Nephron progenitor cell (in vitro differentiated cells): ENCODE data around the gene NEURL1.

Experiments
- DNase-seq: peaks from one replicate; pipeline ENCODE4 v3.0.0; 2021
- H3K27ac Mint-ChIP-seq: 2 replicates; pipeline ENCODE4 v1.8.0; 2021; ENCODE audit warnings: mild to moderate bottlenecking, moderate library complexity, mixed read lengths
- H3K27me3 Mint-ChIP-seq: 2 replicates; pipeline ENCODE4 v1.8.0; 2021; ENCODE audit warnings: mild to moderate bottlenecking, low read depth, mixed read lengths; ENCODE audit not compliant: poor library complexity
- H3K36me3 Mint-ChIP-seq: 2 replicates; pipeline ENCODE4 v1.8.0; 2021; ENCODE audit warnings: low read depth, mixed read lengths
- H3K4me1 Mint-ChIP-seq: 2 replicates; pipeline ENCODE4 v1.8.0; 2021; ENCODE audit warnings: mixed read lengths
- H3K4me3 Mint-ChIP-seq: 2 replicates; pipeline ENCODE4 v1.8.0; 2021; ENCODE audit warnings: mild to moderate bottlenecking, moderate library complexity, mixed read lengths
- H3K9me3 Mint-ChIP-seq: 2 replicates; pipeline ENCODE4 v1.8.0; 2021; ENCODE audit warnings: mild to moderate bottlenecking, moderate library complexity, mixed read lengths
- CTCF ChIP-seq: fragments of 200-600 bp; sonication (generic); IDR thresholded peaks from 2 replicates; pipeline ENCODE4 v1.5.0; 2021; ENCODE audit warnings: antibody characterized with exemption

Gene NEURL1

DNA sequence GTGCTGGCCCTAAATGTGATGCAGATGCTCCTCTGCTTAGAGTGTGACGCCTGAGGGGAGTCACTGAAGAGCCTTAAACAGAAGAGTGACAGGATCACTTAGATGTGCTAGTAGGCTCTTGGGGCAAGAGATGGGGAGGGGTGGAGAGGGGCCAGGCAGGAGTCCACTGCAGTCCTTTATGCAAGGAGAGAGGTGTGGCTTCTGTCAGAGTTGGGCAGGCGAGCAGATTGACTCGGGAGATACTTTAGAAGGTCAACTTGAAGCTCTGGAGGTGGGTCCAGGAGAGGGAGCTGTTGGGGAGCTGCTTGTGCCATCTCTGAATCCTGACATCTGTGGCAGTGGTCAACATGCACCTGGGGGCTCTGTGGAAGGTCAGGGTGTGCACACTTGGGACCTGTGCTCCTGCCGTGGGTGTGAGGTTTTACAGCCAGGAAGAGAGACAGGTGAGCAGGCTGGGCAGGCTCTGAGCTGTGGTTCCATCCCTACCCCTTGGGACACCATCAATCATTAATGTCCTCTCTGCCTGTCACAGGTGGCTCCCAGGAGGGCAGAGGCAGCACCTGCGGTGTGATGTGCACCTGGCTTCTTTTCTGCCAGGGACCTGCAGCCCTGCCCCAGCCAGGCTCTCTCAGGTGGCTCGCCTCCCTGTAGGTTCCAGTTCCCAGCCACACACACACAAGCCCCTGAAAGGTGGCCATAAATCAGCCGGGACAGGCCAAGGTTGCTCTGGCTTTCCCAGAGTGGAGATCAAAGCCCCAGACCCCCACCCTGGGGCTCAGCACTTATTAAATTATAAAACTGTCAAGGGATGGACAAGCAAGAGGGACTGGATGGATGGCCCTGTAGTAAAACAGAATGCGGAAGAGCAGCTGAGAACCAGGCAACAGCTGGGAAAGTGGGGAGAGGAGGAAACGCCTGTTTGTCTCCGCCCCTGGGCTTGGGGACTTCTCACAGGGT is 14.0 kb downstream of the NEURL1 start:
- Mint-ChIP-seq H3K4me1 (peaks cover 49% of the 10 kb centered on the region), H3K27me3 (peaks cover 38% of the 10 kb centered on the region), H3K36me3 (no peaks in the 10 kb centered on the region), H3K27ac (peak overlapping the region; percentile 70), H3K4me3 (peak overlapping the region; percentile 38), H3K9me3 (no peaks in the 10 kb centered on the region)
- TF ChIP-seq CTCF, result no peak
- peak; percentile 74 for DNase-seq

DNA sequence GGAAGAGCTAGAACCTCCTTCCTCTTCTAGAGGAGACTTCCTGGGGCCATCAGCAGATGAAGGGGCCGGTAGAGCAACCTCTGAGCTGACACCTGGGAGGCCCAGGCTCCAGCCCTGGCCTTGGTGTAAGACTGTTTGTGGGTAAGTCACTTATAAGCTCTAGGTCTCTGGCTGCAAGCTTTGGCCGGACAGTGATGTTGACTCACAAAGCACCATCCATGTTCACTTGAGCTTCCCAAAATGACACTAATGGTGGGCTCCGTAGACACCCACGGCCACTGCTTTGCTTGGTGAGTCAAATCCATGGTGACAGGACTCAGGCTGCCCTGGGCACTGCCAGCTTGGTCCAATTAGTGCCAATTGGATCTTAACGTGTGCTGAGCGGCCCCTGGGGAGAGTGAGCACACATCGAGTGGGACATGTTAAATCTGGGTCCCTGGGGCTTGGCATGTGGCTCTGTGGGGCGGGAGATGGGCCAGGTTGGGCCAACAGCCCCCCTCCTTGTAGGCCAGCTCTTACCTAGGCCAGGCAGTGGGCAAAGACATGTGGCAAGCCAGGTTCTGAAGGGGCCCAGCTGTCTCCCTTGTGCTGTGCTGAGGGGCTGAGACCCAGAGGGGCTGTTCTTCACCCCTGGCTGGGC is 16.7 kb downstream of the NEURL1 start:
- Mint-ChIP-seq H3K27ac (no peak overlapping the region), H3K36me3 (no peaks in the 10 kb centered on the region), H3K9me3 (no peaks in the 10 kb centered on the region), H3K4me1 (peaks cover 40% of the 10 kb centered on the region), H3K27me3 (peaks cover 40% of the 10 kb centered on the region), H3K4me3 (no peak overlapping the region)
- TF ChIP-seq CTCF, result no peak
- DNase-seq, result no peak

DNA sequence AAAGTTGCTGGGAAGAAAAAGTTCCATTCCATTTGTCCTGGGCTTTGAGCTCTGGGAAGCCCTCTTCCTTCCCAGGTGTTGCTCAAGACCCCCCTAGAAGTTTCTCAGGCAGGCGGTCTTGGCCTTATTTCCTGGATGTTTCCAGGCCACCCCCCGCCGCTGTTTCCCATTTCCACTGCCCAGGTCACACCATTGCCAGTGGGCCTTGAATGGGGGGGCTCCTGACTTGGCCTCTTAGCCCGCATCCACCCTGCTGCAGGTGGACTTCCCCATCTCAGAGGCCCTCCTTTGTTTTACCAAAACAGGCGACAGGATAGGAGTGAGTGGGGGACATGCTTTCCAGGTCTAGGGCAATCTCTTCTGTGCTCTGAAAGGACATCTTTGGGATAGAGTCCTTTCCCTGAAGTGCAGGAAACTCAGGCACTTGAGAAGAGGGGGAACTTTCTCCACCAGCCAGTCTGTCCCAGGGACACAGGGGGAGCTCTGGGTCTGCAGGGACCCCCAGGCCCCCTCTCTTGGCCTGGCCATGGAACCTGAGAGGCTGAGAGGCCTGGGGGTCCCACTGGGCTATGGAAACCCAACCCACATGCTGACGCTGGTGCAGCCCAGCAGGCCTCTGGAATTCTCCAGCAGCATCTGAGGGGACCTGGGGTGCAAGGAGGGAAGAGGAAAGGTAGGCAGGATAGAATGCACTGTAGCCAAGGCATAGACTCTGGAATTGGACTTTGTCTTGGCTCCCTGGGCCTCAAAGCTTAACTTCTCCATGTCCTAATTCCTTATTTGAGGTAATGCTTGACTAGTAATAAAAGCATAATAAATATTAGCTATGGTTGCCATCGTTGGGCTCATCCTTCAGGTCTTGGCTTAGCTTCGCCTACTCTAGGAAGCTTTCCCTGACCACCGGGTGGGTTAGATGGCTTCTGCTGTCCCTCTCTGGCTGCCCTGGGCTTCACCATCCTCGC is 17.6 kb downstream of the NEURL1 start:
- Mint-ChIP-seq H3K36me3 (no peaks in the 10 kb centered on the region), H3K4me3 (no peak overlapping the region)
- no peak for TF ChIP-seq CTCF

GRCh38 chr10:103512166-103512565 is 18.7 kb downstream of the NEURL1 start:
- no peak for TF ChIP-seq CTCF
- H3K4me3 Mint-ChIP-seq, result no peak overlapping the region
- DNase-seq, result no peak
- H3K4me1 Mint-ChIP-seq, result peaks cover 44% of the 10 kb centered on the region
- H3K36me3 Mint-ChIP-seq, result no peaks in the 10 kb centered on the region
- peaks cover 34% of the 10 kb centered on the region for H3K27me3 Mint-ChIP-seq
- H3K27ac Mint-ChIP-seq, result no peak overlapping the region
- H3K9me3 Mint-ChIP-seq, result no peaks in the 10 kb centered on the region

More for the DNA sequence above, 17.6 kb downstream of the NEURL1 start:
- Mint-ChIP-seq H3K9me3 (no peaks in the 10 kb centered on the region), H3K4me1 (peaks cover 45% of the 10 kb centered on the region), H3K27me3 (peaks cover 37% of the 10 kb centered on the region), H3K27ac (no peak overlapping the region)
- no peak for DNase-seq

DNA sequence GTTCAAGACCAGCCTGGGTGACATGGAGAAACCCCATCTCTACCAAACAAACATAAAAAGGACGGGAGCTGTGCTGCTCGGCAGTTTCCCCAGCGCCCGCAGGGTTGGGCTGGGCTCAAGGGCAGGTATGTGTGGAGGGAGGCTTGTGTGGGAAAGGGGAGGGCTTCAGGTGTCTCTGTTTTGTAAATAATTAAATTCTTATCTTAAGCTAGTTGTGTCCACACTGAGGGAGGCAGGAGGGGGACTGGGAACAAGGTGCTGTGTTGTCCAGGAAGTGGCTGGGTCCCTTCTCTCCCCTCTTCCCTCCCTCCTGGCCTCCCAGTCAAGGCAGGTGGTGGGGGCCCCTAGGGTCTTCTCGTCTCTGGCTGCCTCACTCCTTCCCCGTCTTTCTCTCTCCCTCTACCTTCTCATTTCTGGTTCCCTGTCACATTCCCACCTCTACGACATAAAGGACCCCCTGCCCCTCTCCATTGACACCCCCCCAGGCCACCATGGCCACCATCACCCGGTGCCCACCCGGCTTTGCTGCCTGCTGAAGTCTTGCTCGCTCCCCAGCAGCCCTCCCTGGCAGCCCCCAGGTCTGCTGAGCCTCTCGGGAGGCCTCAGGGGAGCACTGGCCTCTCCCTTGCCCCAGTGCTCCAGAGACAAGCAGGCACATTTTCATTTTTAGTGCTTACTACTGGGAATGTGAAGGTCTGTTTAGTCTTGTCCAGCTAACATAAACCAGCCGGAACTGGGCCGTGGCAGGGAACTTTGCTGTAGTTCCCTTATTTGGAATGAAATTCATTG is 19.3 kb downstream of the NEURL1 start:
- no peak overlapping the region for H3K27ac Mint-ChIP-seq

More for the DNA sequence above, 19.3 kb downstream of the NEURL1 start:
- no peak for DNase-seq
- Mint-ChIP-seq H3K36me3 (no peaks in the 10 kb centered on the region), H3K4me3 (no peak overlapping the region), H3K9me3 (no peaks in the 10 kb centered on the region), H3K4me1 (peaks cover 38% of the 10 kb centered on the region), H3K27me3 (peaks cover 34% of the 10 kb centered on the region)
- TF ChIP-seq CTCF, result no peak
